ENCODE results near the gene EEF1AKMT2.
"Not testable (repeated sequence)": the region's sequence is repeated elsewhere in the genome, so short reads cannot be mapped to it uniquely, and the experiment has no call there.

The EEF1AKMT2 gene
- total RNA-seq, result 2.1 to 12.2 (median 5.8) reads per million in 18 experiments

GRCh38 chr10:124791547-124792348, at the start of gene EEF1AKMT2:
TSS of gene EEF1AKMT2 (minus strand) at chr10:124791887. CDS start at chr10:124791833, 54 bp downstream.
- peak; percentile 82 to 89 for DNase-seq

- DNase-seq, result no peak
Observed at GRCh38 chr10:124837687-124838086, 46.0 kb upstream of the EEF1AKMT2 start.

- DNase-seq, result no peak
Observed at GRCh38 chr10:124831116-124831515, 39.4 kb upstream of the EEF1AKMT2 start.

GRCh38 chr10:124830445-124830844, 38.8 kb upstream of the EEF1AKMT2 start:
- DNase-seq, result peak; percentile 14 to 37

- no peak for DNase-seq
Observed at GRCh38 chr10:124829447-124830115, 37.9 kb upstream of the EEF1AKMT2 start.

- DNase-seq, result peak; percentile 32
Observed at GRCh38 chr10:124827474-124827873, 35.8 kb upstream of the EEF1AKMT2 start.

GRCh38 chr10:124826262-124826661, 34.6 kb upstream of the EEF1AKMT2 start:
- no peak for DNase-seq

- no peak for DNase-seq
Observed at GRCh38 chr10:124825702-124826101, 34.0 kb upstream of the EEF1AKMT2 start.

GRCh38 chr10:124824932-124825331, 33.2 kb upstream of the EEF1AKMT2 start:
- DNase-seq, result not testable (repeated sequence)

GRCh38 chr10:124824507-124824906, 32.8 kb upstream of the EEF1AKMT2 start:
- no peak for DNase-seq

GRCh38 chr10:124821520-124821919, 29.8 kb upstream of the EEF1AKMT2 start:
- no peak for DNase-seq

- no peak for DNase-seq
Observed at GRCh38 chr10:124820121-124820520, 28.4 kb upstream of the EEF1AKMT2 start.

- DNase-seq, result peak; percentile 75 to 76
Observed at GRCh38 chr10:124802313-124802675, 10.6 kb upstream of the EEF1AKMT2 start.

- no peak for DNase-seq
Observed at GRCh38 chr10:124799211-124799610, 7.5 kb upstream of the EEF1AKMT2 start.

- DNase-seq, result no peak
Observed at GRCh38 chr10:124798781-124799180, 7.1 kb upstream of the EEF1AKMT2 start.

- no peak for DNase-seq
Observed at GRCh38 chr10:124798364-124798763, 6.7 kb upstream of the EEF1AKMT2 start.

GRCh38 chr10:124792998-124793352, 1.3 kb upstream of the EEF1AKMT2 start:
- no peak for DNase-seq

- DNase-seq, result not testable (repeated sequence)
Observed at GRCh38 chr10:124782900-124783299, 8.8 kb downstream of the EEF1AKMT2 start.

GRCh38 chr10:124768791-124769190, 22.9 kb downstream of the EEF1AKMT2 start:
- DNase-seq, result no peak

- peak; percentile 12 to 50 for DNase-seq
Observed at GRCh38 chr10:124765256-124765655, 26.4 kb downstream of the EEF1AKMT2 start.

GRCh38 chr10:124763267-124763666, 28.4 kb downstream of the EEF1AKMT2 start:
- DNase-seq, result no peak

- DNase-seq, result no peak
Observed at GRCh38 chr10:124762281-124762680, 29.4 kb downstream of the EEF1AKMT2 start.

GRCh38 chr10:124756156-124756903, 35.4 kb downstream of the EEF1AKMT2 start:
- DNase-seq, result no peak

All from inflammatory macrophage (primary cell).